22Rv1 (cell line): Measurements from ENCODE around the gene FNIP1.

ENCODE experiments used
- CTCF ChIP-seq: fragments of 450-650 bp; IDR thresholded peaks from 2 replicates; pipeline ENCODE4 v1.5.1; 2017; ENCODE audit warnings: mild to moderate bottlenecking
- ZFX ChIP-seq: fragments of 450-650 bp; IDR thresholded peaks from 2 replicates; pipeline ENCODE4 v1.6.1; 2017; ENCODE audit warnings: antibody characterized with exemption, borderline replicate concordance

- no peak for TF ChIP-seq ZFX
- no peak for TF ChIP-seq CTCF
Measured at GRCh38 chr5:131774652-131775367, 22.0 kb downstream of the FNIP1 start.
